ENCODE measurements around the gene SNX1. TPM values are rescaled to one million over a fixed set of nuclear protein-coding genes. Genes with fewer than 3 reads are reported as not detected.

SNX1 gene
- total and polyA plus RNA-seq, 9 donors: 51.5 to 139 (median 125) TPM

DNA sequence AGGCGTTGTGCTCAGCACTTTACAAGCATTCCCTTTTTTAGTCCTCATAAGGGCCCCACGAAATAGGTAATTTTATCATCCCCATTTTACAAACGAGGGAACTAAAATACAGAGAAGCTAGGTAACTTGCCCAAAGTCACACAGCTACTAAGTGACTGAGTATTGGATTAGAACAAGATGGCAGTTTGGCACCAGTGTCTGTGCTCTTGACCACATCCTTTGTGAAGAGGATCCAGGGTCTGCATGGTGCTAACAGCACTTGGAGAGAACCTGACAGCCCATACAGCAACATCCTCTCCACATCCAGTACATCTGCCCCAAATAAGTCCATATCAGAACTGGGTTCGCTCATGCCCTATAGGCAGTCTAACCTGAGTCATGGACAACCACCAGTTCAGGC is 27.6 kb upstream of the SNX1 start:
- 61 to 63% (median 61%) methylated on average over 4 of the region's 4 CpGs for WGBS, 3 donors
- TF ChIP-seq, protein P1, sequence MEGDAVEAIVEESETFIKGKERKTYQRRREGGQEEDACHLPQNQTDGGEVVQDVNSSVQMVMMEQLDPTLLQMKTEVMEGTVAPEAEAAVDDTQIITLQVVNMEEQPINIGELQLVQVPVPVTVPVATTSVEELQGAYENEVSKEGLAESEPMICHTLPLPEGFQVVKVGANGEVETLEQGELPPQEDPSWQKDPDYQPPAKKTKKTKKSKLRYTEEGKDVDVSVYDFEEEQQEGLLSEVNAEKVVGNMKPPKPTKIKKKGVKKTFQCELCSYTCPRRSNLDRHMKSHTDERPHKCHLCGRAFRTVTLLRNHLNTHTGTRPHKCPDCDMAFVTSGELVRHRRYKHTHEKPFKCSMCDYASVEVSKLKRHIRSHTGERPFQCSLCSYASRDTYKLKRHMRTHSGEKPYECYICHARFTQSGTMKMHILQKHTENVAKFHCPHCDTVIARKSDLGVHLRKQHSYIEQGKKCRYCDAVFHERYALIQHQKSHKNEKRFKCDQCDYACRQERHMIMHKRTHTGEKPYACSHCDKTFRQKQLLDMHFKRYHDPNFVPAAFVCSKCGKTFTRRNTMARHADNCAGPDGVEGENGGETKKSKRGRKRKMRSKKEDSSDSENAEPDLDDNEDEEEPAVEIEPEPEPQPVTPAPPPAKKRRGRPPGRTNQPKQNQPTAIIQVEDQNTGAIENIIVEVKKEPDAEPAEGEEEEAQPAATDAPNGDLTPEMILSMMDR (IDR thresholded peaks at IDR 0.05): no peak
- TF ChIP-seq POLR2A (IDR thresholded peaks at IDR 0.05) (no peak), EP300 (IDR thresholded peaks at IDR 0.05) (no peak)
- no peak overlapping the region for H3K27ac ChIP-seq
- DNase-seq: no peak
- H3K36me3 ChIP-seq: no peaks in the 10 kb centered on the region
- H3K27me3 ChIP-seq: no peaks in the 10 kb centered on the region
- peaks cover 8% of the 10 kb centered on the region for H3K4me1 ChIP-seq (ENCODE audit: insufficient read depth)
- intact Hi-C loops (cut with DNase I): loop anchor here in 2 of 4 donors (5.0 to 10.0 kb wide), 4 partner anchors 316 to 783 kb away; no protein-coding TSS in a partner anchor
- no peaks in the 10 kb centered on the region for H3K9me3 ChIP-seq
- H3K4me3 ChIP-seq: no peak overlapping the region

DNA sequence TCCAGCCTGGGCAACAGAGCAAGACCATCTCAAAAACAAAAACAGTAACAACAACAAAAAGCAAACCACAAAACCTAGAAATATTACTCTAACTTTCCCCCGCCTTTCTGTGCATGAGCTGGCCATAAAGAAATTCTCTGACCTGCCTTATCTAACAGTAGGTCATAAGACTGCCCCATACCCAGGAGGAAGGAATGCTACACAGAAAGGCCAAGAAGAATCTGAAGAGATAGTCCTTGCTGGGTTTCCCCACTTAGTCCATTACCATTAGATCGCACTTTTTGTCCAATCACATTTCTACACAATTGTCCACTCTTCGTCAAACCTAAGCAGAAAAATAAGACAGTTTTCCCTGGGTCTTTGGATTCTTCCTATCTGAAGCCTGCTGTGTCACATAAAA is 25.7 kb upstream of the SNX1 start:
- H3K27ac ChIP-seq: peak overlapping the region in 1 of 2 donors; percentile 11
- H3K27me3 ChIP-seq: no peaks in the 10 kb centered on the region
- TF ChIP-seq, protein P1 (IDR thresholded peaks at IDR 0.05): no peak
- TF ChIP-seq EP300 (IDR thresholded peaks at IDR 0.05) (no peak), POLR2A (IDR thresholded peaks at IDR 0.05) (no peak)
- no peak for DNase-seq
- H3K9me3 ChIP-seq: no peaks in the 10 kb centered on the region
- intact Hi-C loops (cut with DNase I): no loop called here
- no peaks in the 10 kb centered on the region for H3K36me3 ChIP-seq
- 95 to 98% (median 95%) methylated on average over 3 of the region's 3 CpGs for WGBS, 3 donors
- peaks cover 8% of the 10 kb centered on the region for H3K4me1 ChIP-seq (ENCODE audit: insufficient read depth)
- H3K4me3 ChIP-seq: no peak overlapping the region

DNA sequence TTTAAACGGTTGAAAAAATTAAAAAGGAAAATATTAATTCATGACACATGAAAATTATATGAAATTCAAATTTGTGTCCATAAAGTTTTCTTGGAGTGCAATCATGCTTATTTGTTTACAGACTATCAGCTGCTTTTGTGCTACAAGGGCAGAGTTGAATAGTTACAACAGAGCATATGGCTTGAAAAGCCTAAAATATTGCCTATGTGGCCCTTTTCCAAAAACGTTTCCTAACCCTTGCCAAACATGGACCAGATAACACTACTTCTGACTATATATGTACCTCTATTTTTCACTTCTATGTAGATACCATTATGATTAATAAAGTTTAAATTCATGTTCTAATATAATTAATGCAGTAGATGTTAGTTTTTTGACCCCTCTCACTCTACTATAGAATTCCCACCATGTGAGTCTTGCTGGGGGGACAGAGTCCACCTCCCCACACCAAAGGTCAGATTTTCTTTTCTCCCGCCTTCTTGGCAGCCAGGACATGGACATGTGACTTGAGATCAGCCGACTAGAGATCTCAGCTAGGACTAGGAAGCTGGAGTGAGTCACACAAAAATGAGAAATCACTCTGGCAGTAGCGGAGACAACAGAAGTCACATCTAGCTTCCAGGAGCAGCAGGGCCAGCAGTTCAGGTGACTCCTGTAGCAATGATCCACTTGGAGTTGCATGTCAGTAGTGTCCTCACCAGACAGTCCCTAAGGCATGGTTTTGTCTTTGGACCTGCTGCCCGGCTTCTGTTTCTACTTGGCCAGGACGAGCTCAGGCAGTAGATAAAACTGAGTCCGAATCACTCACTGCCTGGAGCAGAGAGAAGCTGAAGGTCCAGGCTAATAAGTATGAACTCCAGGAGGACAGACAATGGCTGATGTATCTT is 24.6 kb upstream of the SNX1 start:
- 37 to 39% (median 38%) methylated on average over 8 of the region's 8 CpGs for WGBS, 3 donors

DNA sequence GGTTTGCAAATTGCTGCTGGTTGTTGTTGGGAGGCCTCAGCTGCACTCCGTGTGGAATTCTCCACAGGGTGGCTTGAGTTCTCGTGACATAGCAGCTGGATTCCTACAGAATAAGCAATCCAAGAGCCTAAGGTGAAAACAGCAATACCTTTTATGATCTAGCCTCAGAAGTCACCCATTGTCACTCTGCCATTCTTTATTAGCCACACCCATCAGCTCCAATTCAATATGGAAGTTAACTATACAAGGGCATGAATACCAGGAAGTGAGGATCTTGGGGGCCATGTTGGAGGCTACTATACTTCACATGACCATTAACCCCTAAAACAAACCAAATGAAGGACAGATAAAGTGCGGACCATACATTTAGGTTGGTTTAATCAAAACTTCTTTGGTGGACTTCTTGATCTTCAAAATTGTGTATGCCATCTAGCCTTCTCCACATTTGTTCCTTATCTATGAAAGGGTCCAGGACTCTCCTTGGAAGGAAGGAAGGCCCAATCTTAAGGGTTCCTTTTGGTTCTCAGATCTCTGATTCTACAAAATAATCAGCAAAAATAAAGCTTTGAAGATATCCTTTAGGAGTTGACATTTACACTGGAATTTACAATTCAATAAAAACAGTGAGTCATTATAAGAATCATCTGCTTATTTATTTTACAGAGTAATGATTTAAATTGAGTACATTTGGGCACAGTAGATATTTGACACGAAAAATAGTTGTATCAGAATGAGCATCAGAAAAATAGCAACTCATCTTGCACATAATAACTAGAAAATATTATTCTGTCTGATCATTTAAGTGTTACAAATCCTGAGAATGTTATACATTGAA is 23.6 kb upstream of the SNX1 start:
- H3K9me3 ChIP-seq: no peaks in the 10 kb centered on the region
- no peak overlapping the region for H3K27ac ChIP-seq
- no peak overlapping the region for H3K4me3 ChIP-seq
- TF ChIP-seq, protein P1 (IDR thresholded peaks at IDR 0.05): no peak
- TF ChIP-seq POLR2A (IDR thresholded peaks at IDR 0.05): no peak
- no peak for TF ChIP-seq EP300 (IDR thresholded peaks at IDR 0.05)
- 85 to 90% (median 88%) methylated on average over 4 of the region's 4 CpGs for WGBS, 3 donors
- no peaks in the 10 kb centered on the region for H3K27me3 ChIP-seq
- intact Hi-C loops (cut with DNase I): no loop called here
- H3K36me3 ChIP-seq: no peaks in the 10 kb centered on the region
- H3K4me1 ChIP-seq (ENCODE audit: insufficient read depth): peaks cover 8% of the 10 kb centered on the region
- DNase-seq: no peak

More for the DNA sequence above, 24.6 kb upstream of the SNX1 start:
- intact Hi-C loops (cut with DNase I): no loop called here
- H3K9me3 ChIP-seq: no peaks in the 10 kb centered on the region
- H3K36me3 ChIP-seq: no peaks in the 10 kb centered on the region
- peak in 4 of 5 donors; percentile 34 to 66 (median 52) for DNase-seq
- H3K27me3 ChIP-seq: no peaks in the 10 kb centered on the region
- peak overlapping the region in 1 of 2 donors; percentile 11 for H3K27ac ChIP-seq
- H3K4me3 ChIP-seq: no peak overlapping the region
- peaks cover 8% of the 10 kb centered on the region for H3K4me1 ChIP-seq (ENCODE audit: insufficient read depth)
- TF ChIP-seq, protein P1 (IDR thresholded peaks at IDR 0.05): no peak
- TF ChIP-seq EP300 (IDR thresholded peaks at IDR 0.05) (no peak), POLR2A (IDR thresholded peaks at IDR 0.05) (no peak)
